HL-60 (cell line): ENCODE results near the gene DYRK1A.

Source experiments
- DNase-seq, 2 experiments: peaks; one replicate each; pipeline ENCODE4 v3.0.0-alpha.2; 2010 to 2020; ENCODE audit warnings: low read depth in 1 of 2, low spot score in 1 of 2
- H3K27ac ChIP-seq: fragments of 250-450 bp; sonication (Bioruptor Pico); replicated peaks from 2 replicates; pipeline ENCODE4 v1.5.1; 2020; ENCODE audit warnings: mild to moderate bottlenecking, moderate library complexity
- H3K27me3 ChIP-seq: fragments of 250-450 bp; sonication (Bioruptor Pico); 2 replicates; pipeline ENCODE4 v1.5.1; 2021; ENCODE audit warnings: mild to moderate bottlenecking, moderate library complexity; ENCODE audit not compliant: insufficient read depth, poor library complexity, severe bottlenecking
- H3K4me3 ChIP-seq: replicated peaks from 2 replicates; pipeline ENCODE4 v1.5.1; 2011; ENCODE audit warnings: mild to moderate bottlenecking, control low read depth, low read length; ENCODE audit not compliant: insufficient read depth
- CTCF ChIP-seq: IDR thresholded peaks from one replicate; pipeline ENCODE4 v1.5.1; 2011; ENCODE audit warnings: low read length, control low read depth, inconsistent platforms; ENCODE audit not compliant: insufficient read depth
- GABPA ChIP-seq: IDR thresholded peaks from 2 replicates; pipeline ENCODE4 v1.6.1; 2012; ENCODE audit warnings: low read depth
- POLR2AphosphoS5 ChIP-seq: IDR thresholded peaks from 2 replicates; pipeline ENCODE4 v1.6.1; 2012; ENCODE audit warnings: low read depth
- REST ChIP-seq: IDR thresholded peaks from 2 replicates; pipeline ENCODE4 v1.6.1; 2012; ENCODE audit warnings: low read depth; ENCODE audit not compliant: insufficient replicate concordance
- SPI1 ChIP-seq: IDR thresholded peaks from 2 replicates; pipeline ENCODE4 v1.6.1; 2012; ENCODE audit warnings: low read depth, mild to moderate bottlenecking, borderline replicate concordance

The DYRK1A gene

GRCh38 chr21:37427221-37427620, 60.6 kb downstream of the DYRK1A start:
- H3K4me3 ChIP-seq: no peak overlapping the region
- TF ChIP-seq SPI1 (no peak), POLR2AphosphoS5 (no peak), CTCF (no peak), REST (no peak), GABPA (no peak)
- H3K27ac ChIP-seq: no peak overlapping the region
- DNase-seq: no peak
- H3K27me3 ChIP-seq: no peaks in the 10 kb centered on the region

DNA sequence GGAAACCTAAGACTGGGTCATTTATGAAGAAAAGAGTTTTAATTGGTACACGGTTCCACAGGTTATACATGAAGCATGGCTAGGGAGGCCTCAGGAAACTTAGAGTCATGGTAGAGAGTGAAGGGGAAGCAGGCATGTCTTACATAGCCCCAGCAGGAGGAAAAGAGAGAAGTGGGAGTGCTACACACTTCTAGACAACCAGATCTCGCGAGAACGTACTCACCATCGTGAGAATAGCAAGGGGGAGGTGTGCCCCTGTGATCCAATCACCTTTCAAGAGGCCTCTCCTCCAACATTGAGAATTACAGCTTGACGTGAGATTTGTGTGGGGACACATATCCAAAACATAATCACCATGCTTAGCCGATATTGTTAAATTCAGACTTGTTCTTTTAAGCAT, 62.8 kb downstream of the DYRK1A start:
- no peak for TF ChIP-seq POLR2AphosphoS5
- TF ChIP-seq SPI1: peak; percentile 28; the same call in 1 of the 2 replicates
- H3K27ac ChIP-seq: no peak overlapping the region
- no peak for DNase-seq
- no peak overlapping the region for H3K4me3 ChIP-seq
- no peaks in the 10 kb centered on the region for H3K27me3 ChIP-seq

DNA sequence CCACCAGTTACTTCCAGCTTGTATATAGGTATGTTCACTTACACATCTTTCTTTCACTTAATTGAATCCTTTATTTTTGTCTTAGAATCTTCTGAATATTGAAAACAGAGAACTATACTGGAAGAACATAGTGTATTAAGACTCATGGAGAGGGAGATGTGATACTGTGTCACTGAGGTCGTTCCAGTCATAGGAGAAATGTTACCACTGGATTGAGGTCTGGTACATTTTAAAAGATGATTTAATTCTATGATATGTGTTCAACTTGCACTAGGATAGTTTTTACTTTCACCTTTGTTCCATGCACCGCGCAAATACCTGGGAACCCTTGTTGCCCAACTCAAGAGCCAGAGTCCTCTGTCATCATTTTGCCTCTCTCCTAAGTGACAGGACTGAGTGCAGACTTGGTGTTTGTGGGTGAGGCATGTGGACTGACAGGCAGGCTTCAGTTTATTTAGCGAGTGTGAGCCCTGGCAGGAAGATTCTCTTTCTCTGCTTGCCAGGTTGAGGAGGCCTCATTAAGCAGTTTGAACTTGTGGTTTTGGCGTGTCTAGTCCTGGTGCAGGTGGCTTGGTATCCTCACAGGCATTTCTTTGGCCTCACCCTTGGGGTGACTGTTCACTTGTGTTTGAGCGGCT, 63.7 kb downstream of the DYRK1A start:
- no peaks in the 10 kb centered on the region for H3K27me3 ChIP-seq
- no peak overlapping the region for H3K27ac ChIP-seq
- H3K4me3 ChIP-seq: no peak overlapping the region
- no peak for TF ChIP-seq SPI1
- TF ChIP-seq GABPA: no peak
- no peak for TF ChIP-seq REST
- TF ChIP-seq POLR2AphosphoS5: no peak
- TF ChIP-seq CTCF: no peak
- DNase-seq: no peak

DNA sequence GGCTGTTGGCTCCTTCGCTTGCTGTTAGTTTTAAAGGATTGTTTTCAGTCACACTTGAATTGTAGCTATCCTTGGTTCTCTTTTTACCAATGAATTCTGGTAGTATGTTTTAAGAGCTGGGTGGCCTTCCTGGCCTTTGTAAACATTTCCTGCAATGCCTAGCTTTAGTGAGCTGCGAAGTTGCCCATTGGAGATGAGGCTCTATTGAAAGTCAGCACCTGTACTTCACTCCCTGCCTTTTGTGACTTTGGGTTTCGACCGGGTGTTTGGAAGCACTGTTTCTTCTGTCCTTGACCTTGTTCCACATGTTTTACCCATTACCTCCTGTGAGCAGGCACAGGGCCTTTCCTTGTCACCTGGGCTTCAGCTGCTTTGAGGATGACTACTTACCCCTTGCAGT, 64.7 kb downstream of the DYRK1A start:
- DNase-seq: no peak
- no peak overlapping the region for H3K27ac ChIP-seq
- no peaks in the 10 kb centered on the region for H3K27me3 ChIP-seq
- TF ChIP-seq CTCF: no peak
- TF ChIP-seq REST: no peak
- no peak for TF ChIP-seq SPI1
- TF ChIP-seq GABPA: no peak
- TF ChIP-seq POLR2AphosphoS5: no peak
- no peak overlapping the region for H3K4me3 ChIP-seq
